ENCODE measurements around the gene FOXN3.
"Not testable (repeated sequence)": the region's sequence is repeated elsewhere in the genome, so short reads cannot be mapped to it uniquely, and the experiment has no call there.

FOXN3 gene

GRCh38 chr14:89112720-89113119 lies 304.3 kb downstream of the FOXN3 start:
- DNase-seq: no peak

GRCh38 chr14:89111766-89112543 lies 305.1 kb downstream of the FOXN3 start:
- not testable (repeated sequence) for DNase-seq

GRCh38 chr14:89111232-89111631 lies 305.8 kb downstream of the FOXN3 start:
- not testable (repeated sequence) for DNase-seq

GRCh38 chr14:89110110-89110509 lies 306.9 kb downstream of the FOXN3 start:
- DNase-seq: no peak

GRCh38 chr14:89108608-89109007 lies 308.4 kb downstream of the FOXN3 start:
- DNase-seq: no peak

- DNase-seq: no peak
These were observed 309.4 kb downstream of the FOXN3 start for GRCh38 chr14:89107626-89108025.
